IMR-90 (cell line): Measurements from ENCODE around the gene CFAP97D2. TPM values are rescaled to one million over a fixed set of nuclear protein-coding genes. Genes with fewer than 3 reads are reported as not detected.

Experiments used
- ATAC-seq: fragments of 200-7000 bp; cut with Tn5 transposase; 2 replicates; pipeline ENCODE4 v1.9.1; 2020; ENCODE audit warnings: low read depth, mild to moderate bottlenecking, moderate library complexity
- BruUV-seq: library from RNA; stranded (reverse); fragments of 400-500 nt; replicated peaks from 2 replicates; lab custom pipeline; 2021; lab: Mats Ljungman, UMichigan
- CTCF ChIA-PET: fragments of 300-600 bp; formaldehyde crosslinking; extraction: SDS; loops from one replicate; lab custom pipeline; 2021; ENCODE audit warnings: antibody characterized with exemption; lab: Yijun Ruan, JAX
- POLR2A ChIA-PET: fragments of 300-600 bp; sonication (Branson Sonifier 250); formaldehyde crosslinking; loops from one replicate; lab custom pipeline; 2022; ENCODE audit warnings: antibody characterized with exemption; ENCODE audit not compliant: unreplicated experiment; lab: Charles Lee
- DNase-seq: peaks from one replicate; pipeline ENCODE4 v3.0.0; 2013
- H2AFZ ChIP-seq: replicated peaks from 2 replicates; pipeline ENCODE3; 2013; ENCODE audit warnings: low read length, mild to moderate bottlenecking; ENCODE audit not compliant: poor library complexity
- H2AK5ac ChIP-seq: 2 replicates; pipeline ENCODE4 v1.6.1; 2013; ENCODE audit warnings: low read depth, low read length, inconsistent platforms
- H2AK9ac ChIP-seq: replicated peaks from 2 replicates; pipeline ENCODE3; 2013; ENCODE audit warnings: mild to moderate bottlenecking, low read depth, low read length, moderate library complexity; ENCODE audit not compliant: poor library complexity
- H2BK120ac ChIP-seq: 2 replicates; pipeline ENCODE4 v1.6.1; 2013; ENCODE audit warnings: low read depth, low read length, inconsistent platforms
- H2BK15ac ChIP-seq: 3 replicates; pipeline ENCODE4 v1.6.1; 2013; ENCODE audit warnings: low read depth, low read length, inconsistent platforms
- H2BK20ac ChIP-seq: 2 replicates; pipeline ENCODE4 v1.6.1; 2013; ENCODE audit warnings: low read depth, mild to moderate bottlenecking, inconsistent platforms, low read length, moderate library complexity
- H2BK5ac ChIP-seq: 2 replicates; pipeline ENCODE4 v1.6.1; 2013; ENCODE audit warnings: mild to moderate bottlenecking, low read depth, low read length, inconsistent platforms; ENCODE audit not compliant: poor library complexity, severe bottlenecking
- H3K14ac ChIP-seq: replicated peaks from 2 replicates; pipeline ENCODE4 v1.6.1; 2013; ENCODE audit warnings: low read depth, low read length, inconsistent platforms
- H3K18ac ChIP-seq: 2 replicates; pipeline ENCODE4 v1.6.1; 2013; ENCODE audit warnings: low read depth, low read length, control low read depth
- H3K23ac ChIP-seq: 2 replicates; pipeline ENCODE4 v1.6.1; 2013; ENCODE audit warnings: low read depth, low read length, inconsistent platforms
- H3K27ac ChIP-seq: 2 replicates; pipeline ENCODE4 v1.5.1; 2013; ENCODE audit warnings: mild to moderate bottlenecking, control low read depth, low read length; ENCODE audit not compliant: insufficient read depth
- H3K27me3 ChIP-seq: 2 replicates; pipeline ENCODE4 v1.6.1; 2013; ENCODE audit warnings: low read length; ENCODE audit not compliant: control insufficient read depth, insufficient read depth
- H3K36me3 ChIP-seq: 2 replicates; pipeline ENCODE4 v1.6.1; 2013; ENCODE audit warnings: low read length, mixed read lengths; ENCODE audit not compliant: control insufficient read depth, insufficient read depth
- H3K4ac ChIP-seq: 2 replicates; pipeline ENCODE4 v1.6.1; 2013; ENCODE audit warnings: low read depth, low read length, inconsistent platforms
- H3K4me1 ChIP-seq: 2 replicates; pipeline ENCODE4 v1.6.1; 2013; ENCODE audit warnings: low read length, mixed read lengths; ENCODE audit not compliant: control insufficient read depth, insufficient read depth
- H3K4me2 ChIP-seq: 2 replicates; pipeline ENCODE4 v1.6.1; 2013; ENCODE audit warnings: low read depth, mild to moderate bottlenecking, control low read depth, low read length, moderate library complexity
- H3K4me3 ChIP-seq: 2 replicates; pipeline ENCODE4 v1.5.1; 2013; ENCODE audit warnings: low read depth, mild to moderate bottlenecking, control low read depth, low read length, moderate library complexity; ENCODE audit not compliant: insufficient read depth
- H3K56ac ChIP-seq: 2 replicates; pipeline ENCODE4 v1.6.1; 2013; ENCODE audit warnings: low read length, inconsistent platforms; ENCODE audit not compliant: insufficient read depth; ENCODE audit errors: extremely low read depth
- H3K79me1 ChIP-seq, 2 experiments: 2 replicates each; pipeline ENCODE4 v1.6.1; 2013; ENCODE audit warnings: low read length in 2 of 2, inconsistent platforms in 1 of 2, low read depth in 1 of 2
- H3K9ac ChIP-seq: 2 replicates; pipeline ENCODE4 v1.6.1; 2013; ENCODE audit warnings: low read depth, low read length, control low read depth
- H3K9me1 ChIP-seq: 2 replicates; pipeline ENCODE4 v1.6.1; 2013; ENCODE audit warnings: low read length, inconsistent platforms; ENCODE audit not compliant: insufficient read depth
- H3K9me3 ChIP-seq: 2 replicates; pipeline ENCODE4 v1.6.1; 2013; ENCODE audit warnings: low read length; ENCODE audit not compliant: control insufficient read depth, insufficient read depth
- H4K20me1 ChIP-seq: 2 replicates; pipeline ENCODE4 v1.6.1; 2013; ENCODE audit warnings: low read length, inconsistent platforms; ENCODE audit not compliant: insufficient read depth
- H4K5ac ChIP-seq: 2 replicates; pipeline ENCODE4 v1.6.1; 2013; ENCODE audit warnings: mild to moderate bottlenecking, low read depth, low read length, control low read depth
- H4K8ac ChIP-seq, 2 experiments: 2 replicates each; pipeline ENCODE4 v1.6.1; 2013; ENCODE audit warnings: low read depth in 2 of 2, low read length in 2 of 2, control low read depth in 1 of 2, inconsistent platforms in 1 of 2
- H4K91ac ChIP-seq: 2 replicates; pipeline ENCODE4 v1.6.1; 2013; ENCODE audit warnings: low read depth, low read length, inconsistent platforms; ENCODE audit not compliant: insufficient read depth
- BHLHE40 ChIP-seq: fragments of 150-350 bp; IDR thresholded peaks from 2 replicates; pipeline ENCODE4 v1.6.1; 2016; ENCODE audit warnings: mild to moderate bottlenecking, low read depth, low read length
- CTCF ChIP-seq: conservative IDR thresholded peaks from 2 replicates; pipeline ENCODE4 v1.5.1; 2012; ENCODE audit warnings: mild to moderate bottlenecking, low read depth, low read length, improper control_type of control experiment
- MAZ ChIP-seq: IDR thresholded peaks from 2 replicates; pipeline ENCODE4 v1.6.1; 2012; ENCODE audit warnings: low read depth, mild to moderate bottlenecking, low read length, improper control_type of control experiment, moderate library complexity, borderline replicate concordance
- MXI1 ChIP-seq: IDR thresholded peaks from 2 replicates; pipeline ENCODE4 v1.6.1; 2012; ENCODE audit warnings: low read depth, mild to moderate bottlenecking, low read length, moderate library complexity, borderline replicate concordance
- POLR2A ChIP-seq: IDR thresholded peaks from 2 replicates; pipeline ENCODE4 v1.6.1; 2012; ENCODE audit warnings: mild to moderate bottlenecking, low read depth, low read length
- RFX5 ChIP-seq: IDR thresholded peaks from 2 replicates; pipeline ENCODE4 v1.8.0; 2012; ENCODE audit warnings: low read depth, mild to moderate bottlenecking, low read length, moderate library complexity
- SMC3 ChIP-seq: fragments of 150-350 bp; IDR thresholded peaks from 2 replicates; pipeline ENCODE4 v1.6.1; 2016; ENCODE audit warnings: low read depth, mild to moderate bottlenecking, antibody characterized with exemption, low read length, moderate library complexity
- USF2 ChIP-seq: fragments of 150-350 bp; IDR thresholded peaks from 2 replicates; pipeline ENCODE4 v1.6.1; 2017; ENCODE audit warnings: mild to moderate bottlenecking, antibody characterized with exemption, low read length, low read depth
- WGBS, 2 experiments: methylation state at CpG; one replicate each; pipeline versions ENCODE4 v1.1.5 to v1.1.7; 2013; ENCODE audit warnings: missing lambda C conversion rate in 2 of 2; ENCODE audit not compliant: insufficient read length in 1 of 2; ENCODE audit errors: extremely low coverage in 2 of 2; 5-methylcytosine and 5-hydroxymethylcytosine counted together
- dilution Hi-C: fragments of 300-500 bp; cut with HindIII; formaldehyde crosslinking; loops from one replicate; pipeline ENCODE4 v1.14.3; 2018; ENCODE audit warnings: low sequenced_read_pairs; ENCODE audit not compliant: unreplicated experiment
- in situ Hi-C: fragments of 300-500 bp; cut with MboI; formaldehyde crosslinking; loops from 3 replicates; pipeline ENCODE4 v1.14.3; 2019; ENCODE audit warnings: low sequenced_read_pairs, inconsistent platforms, mixed read lengths
- intact Hi-C: fragments of 100-400 bp; cut with micrococcal nuclease; formaldehyde crosslinking; loops from 2 replicates; pipeline ENCODE4 v1.10.0; 2022
- polyA plus RNA-seq, 3 experiments: library from polyadenylated mRNA; depleted of rRNA; stranded (reverse); fragments of >200 nt; gene quantifications; 2 replicates each; pipeline ENCODE4 v1.2.3, GENCODE V29; 2012; ENCODE audit warnings: low replicate concordance in 1 of 3
- total RNA-seq: library from RNA; depleted of rRNA; stranded (reverse); fragments of >200 nt; gene quantifications from 2 replicates; pipeline ENCODE4 v1.2.3, GENCODE V29; 2012

CFAP97D2 gene
- total and polyA plus RNA-seq, 2 of the 4 experiments (the other 2 are of a cell fraction): not detected

DNA sequence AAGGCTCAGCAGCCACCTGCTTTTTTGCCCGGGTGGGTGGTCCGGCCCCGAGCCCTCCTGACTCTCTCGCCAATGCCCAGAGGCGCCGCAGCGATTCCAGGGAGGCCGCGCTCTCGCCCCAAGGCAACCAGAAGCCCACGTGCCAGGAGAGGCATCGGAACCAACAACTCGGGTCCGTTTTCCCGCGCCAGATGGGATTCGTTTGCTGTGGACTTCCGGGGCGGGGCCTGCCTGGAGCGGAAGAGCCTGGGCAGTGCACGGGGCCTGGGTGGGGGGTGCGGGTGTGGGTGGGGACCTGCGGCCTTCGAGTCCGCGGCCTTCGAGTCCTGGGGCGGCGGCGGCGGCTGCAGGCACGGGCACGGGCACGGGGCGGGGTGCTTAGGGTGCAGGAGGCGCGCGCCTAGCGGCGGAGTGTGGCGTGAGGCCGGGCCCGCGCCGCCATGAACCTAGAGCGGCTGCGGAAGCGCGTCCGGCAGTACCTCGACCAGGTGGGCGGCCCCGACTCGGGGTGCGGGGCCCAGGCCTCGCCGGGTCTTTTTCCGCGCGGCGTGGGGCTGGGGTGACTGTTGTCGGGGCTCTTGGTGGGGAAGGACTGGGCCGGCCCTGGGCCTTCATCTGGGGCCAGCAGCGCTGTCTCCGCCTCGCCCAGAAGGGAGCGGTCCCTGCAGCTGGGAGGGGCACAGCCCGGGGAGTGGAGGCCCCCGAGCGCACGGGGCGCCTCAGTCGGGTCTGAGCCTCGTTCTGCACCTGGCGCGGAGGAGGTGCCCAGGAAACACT lies 55.8 kb downstream of the CFAP97D2 start, which contains the start of gene CDC16:
Gene CDC16, plus strand, starts transcription at position 253 of the 777 bp plus-strand sequence. Its CDS starts 188 bp downstream, at position 441.
- dilution Hi-C loops: no loop called here
- Histone ChIP-seq H3K4me3 (peak within 1 kb of the TSS; percentile 99), H4K8ac (peak within 1 kb of the TSS; percentile 84 to 95), H3K79me1 (peaks cover 18 to 38% of the 10 kb centered on the region in 2 experiments), H2BK20ac (no peak within 1 kb of the TSS; the same call in 1 of the 2 replicates), H3K18ac (no peak within 1 kb of the TSS; the same call in none of the 2 replicates), H2AK9ac (peak within 1 kb of the TSS; percentile 92), H3K14ac (peak within 1 kb of the TSS; percentile 89), H2BK120ac (peak within 1 kb of the TSS; percentile 57; the same call in 1 of the 2 replicates), H2BK5ac (peak within 1 kb of the TSS; percentile 83), H4K5ac (peak within 1 kb of the TSS; percentile 95), H3K27me3 (no peaks in the 10 kb centered on the region), H3K56ac (peak within 1 kb of the TSS; percentile 69), H3K36me3 (peaks cover 23% of the 10 kb centered on the region), H3K27ac (peak within 1 kb of the TSS; percentile 82), H4K91ac (peak within 1 kb of the TSS; percentile 72), H4K20me1 (peaks cover 9% of the 10 kb centered on the region; the same call in 1 of the 2 replicates), H3K23ac (peak within 1 kb of the TSS; percentile 87), H2AK5ac (peak within 1 kb of the TSS; percentile 82; the same call in 1 of the 2 replicates), H3K4me2 (peak within 1 kb of the TSS; percentile 90), H3K9me3 (no peaks in the 10 kb centered on the region), H3K9me1 (0 out of 2 replicates have a peak, but pooled peaks cover 2% of the 10 kb centered on the region), H2BK15ac (no peak within 1 kb of the TSS), H2AFZ (peak within 1 kb of the TSS; percentile 97), H3K9ac (peak within 1 kb of the TSS; percentile 98), H3K4me1 (peaks cover 3% of the 10 kb centered on the region), H3K4ac (peak within 1 kb of the TSS; percentile 82)
- ChIA-PET POLR2A (no interaction called here), CTCF (no interaction called here)
- peak; percentile 89 for DNase-seq
- peak; percentile 95 for ATAC-seq
- intact Hi-C loops: no loop called here
- BruUV-seq: no TSS peak
- WGBS, 2 experiments: 0% methylated on average over 12 of the region's 76 CpGs; no CpG with 5 or more reads in 1 of the 2 experiments
- in situ Hi-C loops: no loop called here
- TF ChIP-seq RFX5: no peak
- TF ChIP-seq MXI1: peak; percentile 81; the same call in 1 of the 2 replicates
- TF ChIP-seq CTCF: no peak
- TF ChIP-seq POLR2A: 0 out of 2 replicates have a peak, but pooled peaks have one; percentile 26
- peak; percentile 51; the same call in 1 of the 2 replicates for TF ChIP-seq MAZ
- TF ChIP-seq BHLHE40: peak; percentile 74
- peak; percentile 71 for TF ChIP-seq USF2
- TF ChIP-seq SMC3: no peak
